KMS-11 (cell line): ENCODE data around the gene PPP1R36.

Experiments used
- H2AFZ ChIP-seq: fragments of 200-600 bp; sonication (generic); 2 replicates; pipeline ENCODE4 v1.6.1; 2016; ENCODE audit warnings: antibody characterized with exemption, mixed run types, low read depth
- H3K27ac ChIP-seq: fragments of 200-600 bp; sonication (generic); 2 replicates; pipeline ENCODE4 v1.6.1; 2016; ENCODE audit warnings: mild to moderate bottlenecking, mixed run types
- H3K27me3 ChIP-seq: fragments of 200-600 bp; sonication (generic); 2 replicates; pipeline ENCODE4 v1.6.1; 2017; ENCODE audit warnings: mild to moderate bottlenecking, low read depth, mixed run types, moderate library complexity; ENCODE audit not compliant: insufficient read depth
- H3K36me3 ChIP-seq: fragments of 200-600 bp; sonication (generic); 2 replicates; pipeline ENCODE4 v1.6.1; 2017; ENCODE audit warnings: mild to moderate bottlenecking, mixed run types; ENCODE audit not compliant: insufficient read depth
- H3K4me1 ChIP-seq: fragments of 200-600 bp; sonication (generic); 2 replicates; pipeline ENCODE4 v1.6.1; 2016; ENCODE audit warnings: mild to moderate bottlenecking, low read depth, mixed run types; ENCODE audit not compliant: poor library complexity, severe bottlenecking
- H3K4me2 ChIP-seq: fragments of 200-600 bp; sonication (generic); 2 replicates; pipeline ENCODE4 v1.7.0; 2016; ENCODE audit warnings: mild to moderate bottlenecking, mixed run types
- H3K4me3 ChIP-seq: fragments of 200-600 bp; sonication (generic); IDR thresholded peaks from 2 replicates; pipeline ENCODE4 v1.6.1; 2017; ENCODE audit warnings: low read depth, low read length, mixed read lengths; ENCODE audit not compliant: insufficient read depth
- H3K79me2 ChIP-seq: fragments of 200-600 bp; sonication (generic); 2 replicates; pipeline ENCODE4 v1.6.1; 2016; ENCODE audit warnings: low read depth, mixed run types; ENCODE audit not compliant: insufficient read depth
- H3K9ac ChIP-seq: fragments of 200-600 bp; sonication (generic); 2 replicates; pipeline ENCODE4 v1.6.1; 2016; ENCODE audit warnings: mild to moderate bottlenecking, mixed run types
- H4K20me1 ChIP-seq: fragments of 200-600 bp; sonication (generic); 2 replicates; pipeline ENCODE4 v1.6.1; 2016; ENCODE audit warnings: mild to moderate bottlenecking, mixed run types; ENCODE audit not compliant: insufficient read depth
- CTCF ChIP-seq: fragments of 200-600 bp; sonication (generic); conservative IDR thresholded peaks from 2 replicates; pipeline ENCODE4 v1.6.1; 2017; ENCODE audit warnings: low read depth, mild to moderate bottlenecking, antibody characterized with exemption, low read length, moderate library complexity, mixed read lengths

The PPP1R36 gene

GRCh38 chr14:64502887-64503433 lies 46.8 kb upstream of the PPP1R36 start:
- Histone ChIP-seq H3K9ac (peak overlapping the region; percentile 97), H3K27ac (peak overlapping the region; percentile 98), H3K36me3 (no peaks in the 10 kb centered on the region), H3K4me1 (peaks cover 46% of the 10 kb centered on the region), H4K20me1 (no peaks in the 10 kb centered on the region), H3K27me3 (no peaks in the 10 kb centered on the region), H3K79me2 (peaks cover 74% of the 10 kb centered on the region), H3K4me3 (no peak overlapping the region), H3K4me2 (peak overlapping the region; percentile 85), H2AFZ (peak overlapping the region; percentile 44)
- TF ChIP-seq CTCF = no peak

- H3K79me2 ChIP-seq = peaks cover 81% of the 10 kb centered on the region
- no peaks in the 10 kb centered on the region for H4K20me1 ChIP-seq
- H3K4me3 ChIP-seq = no peak within 1 kb of the TSS
- peak within 1 kb of the TSS; percentile 98 for H3K27ac ChIP-seq
- H3K36me3 ChIP-seq = no peaks in the 10 kb centered on the region
- H3K4me2 ChIP-seq = peak within 1 kb of the TSS; percentile 85
- peak within 1 kb of the TSS; percentile 97 for H3K9ac ChIP-seq
- H3K4me1 ChIP-seq = peaks cover 53% of the 10 kb centered on the region
- H2AFZ ChIP-seq = peak within 1 kb of the TSS; percentile 47
- no peak for TF ChIP-seq CTCF
- H3K27me3 ChIP-seq = no peaks in the 10 kb centered on the region
Observed at GRCh38 chr14:64503434-64504309, 46.1 kb upstream of the PPP1R36 start, which contains the start of gene ZBTB25. TSS of gene ZBTB25 (minus strand) at chr14:64503838. CDS start at chr14:64490533, 13,305 bp downstream.

- no peaks in the 10 kb centered on the region for H4K20me1 ChIP-seq
- peak within 1 kb of the TSS; percentile 71; the same call in 1 of the 2 replicates for H3K4me2 ChIP-seq
- TF ChIP-seq CTCF = no peak
- H3K36me3 ChIP-seq = no peaks in the 10 kb centered on the region
- no peaks in the 10 kb centered on the region for H3K27me3 ChIP-seq
- H2AFZ ChIP-seq = peak within 1 kb of the TSS; percentile 47
- no peak within 1 kb of the TSS for H3K4me3 ChIP-seq
- peak within 1 kb of the TSS; percentile 98 for H3K27ac ChIP-seq
- H3K4me1 ChIP-seq = peaks cover 56% of the 10 kb centered on the region
- peaks cover 81% of the 10 kb centered on the region for H3K79me2 ChIP-seq
- H3K9ac ChIP-seq = peak within 1 kb of the TSS; percentile 97
Observed at GRCh38 chr14:64504310-64504896, 45.4 kb upstream of the PPP1R36 start, which contains the start of gene ZBTB1. TSS of gene ZBTB1 (plus strand) at chr14:64504770. CDS start at chr14:64521505, 16,735 bp downstream.

- Histone ChIP-seq H3K27me3 (no peaks in the 10 kb centered on the region), H3K27ac (peak overlapping the region; percentile 98), H3K4me2 (peak overlapping the region; percentile 71), H3K36me3 (no peaks in the 10 kb centered on the region), H2AFZ (peak overlapping the region; percentile 47), H4K20me1 (no peaks in the 10 kb centered on the region), H3K79me2 (peaks cover 81% of the 10 kb centered on the region), H3K9ac (peak overlapping the region; percentile 97), H3K4me1 (peaks cover 56% of the 10 kb centered on the region), H3K4me3 (no peak overlapping the region)
- no peak for TF ChIP-seq CTCF
Observed at GRCh38 chr14:64504897-64505794, 44.6 kb upstream of the PPP1R36 start.
